HTERT RPE-1 (cell line): Measurements from ENCODE around the gene CERS4.
"Not testable (repeated sequence)": the region's sequence is repeated elsewhere in the genome, so short reads cannot be mapped to it uniquely, and the experiment has no call there.

Source experiments
- in situ Hi-C: fragments of 300-500 bp; cut with MboI; formaldehyde crosslinking; loops from 4 replicates; pipeline ENCODE4 v1.14.3; 2020; ENCODE audit warnings: low sequenced_read_pairs

The CERS4 gene

GRCh38 chr19:8209462-8210378 lies 550 bp downstream of the CERS4 start:
- in situ Hi-C loops: no loop called here

GRCh38 chr19:8210421-8211101 lies 1.4 kb downstream of the CERS4 start:
- in situ Hi-C loops: no loop called here

GRCh38 chr19:8212212-8212611 lies 3.0 kb downstream of the CERS4 start:
- in situ Hi-C loops: no loop called here

GRCh38 chr19:8212916-8213315 lies 3.7 kb downstream of the CERS4 start:
- in situ Hi-C loops: no loop called here

GRCh38 chr19:8213827-8214672 lies 4.9 kb downstream of the CERS4 start:
- in situ Hi-C loops: no loop called here

- in situ Hi-C loops: no loop called here
Measured at GRCh38 chr19:8214802-8215201, 5.6 kb downstream of the CERS4 start.

GRCh38 chr19:8215783-8216182 lies 6.6 kb downstream of the CERS4 start:
- in situ Hi-C loops: no loop called here

GRCh38 chr19:8216357-8216756 lies 7.2 kb downstream of the CERS4 start:
- in situ Hi-C loops: no loop called here

GRCh38 chr19:8218127-8218526 lies 9.0 kb downstream of the CERS4 start:
- in situ Hi-C loops: not testable (repeated sequence)

GRCh38 chr19:8220481-8220880 lies 11.3 kb downstream of the CERS4 start:
- in situ Hi-C loops: no loop called here

- in situ Hi-C loops: no loop called here
Measured at GRCh38 chr19:8221161-8221560, 12.0 kb downstream of the CERS4 start.

- in situ Hi-C loops: not testable (repeated sequence)
Measured at GRCh38 chr19:8223442-8223841, 14.3 kb downstream of the CERS4 start.

GRCh38 chr19:8224394-8225145 lies 15.4 kb downstream of the CERS4 start:
- in situ Hi-C loops: no loop called here

- in situ Hi-C loops: no loop called here
Measured at GRCh38 chr19:8231073-8231604, 22.0 kb downstream of the CERS4 start.

- in situ Hi-C loops: no loop called here
Measured at GRCh38 chr19:8233370-8233769, 24.2 kb downstream of the CERS4 start.

GRCh38 chr19:8237026-8237425 lies 27.9 kb downstream of the CERS4 start:
- in situ Hi-C loops: no loop called here

GRCh38 chr19:8238251-8238650 lies 29.1 kb downstream of the CERS4 start:
- in situ Hi-C loops: no loop called here

GRCh38 chr19:8239528-8240273 lies 30.5 kb downstream of the CERS4 start:
- in situ Hi-C loops: no loop called here
